NOMO-1 treated with DMSO at 0.1 percent for 48 hours (cell line): ENCODE results near the gene CHRM1.

Source experiments
- DNase-seq: peaks from one replicate; lab custom pipeline; 2025; ENCODE audit not compliant: unreplicated experiment; lab: John Stamatoyannopoulos, UW

CHRM1 gene

GRCh38 chr11:62926680-62927455 lies 5.7 kb upstream of the CHRM1 start:
- DNase-seq = no peak

GRCh38 chr11:62925745-62926679 lies 4.8 kb upstream of the CHRM1 start:
- DNase-seq = no peak

GRCh38 chr11:62925308-62925707 lies 4.1 kb upstream of the CHRM1 start:
- DNase-seq = no peak

GRCh38 chr11:62923601-62924411 lies 2.6 kb upstream of the CHRM1 start:
- DNase-seq = no peak

GRCh38 chr11:62922653-62923431 lies 1.7 kb upstream of the CHRM1 start:
- DNase-seq = no peak

GRCh38 chr11:62922189-62922589 lies 1.0 kb upstream of the CHRM1 start:
- no peak for DNase-seq

GRCh38 chr11:62921573-62922188 lies 518 bp upstream of the CHRM1 start:
- DNase-seq = no peak

- DNase-seq = no peak
Observed at GRCh38 chr11:62919898-62920640, 1.1 kb downstream of the CHRM1 start.

GRCh38 chr11:62919476-62919875 lies 1.7 kb downstream of the CHRM1 start:
- no peak for DNase-seq

GRCh38 chr11:62918531-62918930 lies 2.6 kb downstream of the CHRM1 start:
- no peak for DNase-seq

- DNase-seq = no peak
Observed at GRCh38 chr11:62917906-62918502, 3.2 kb downstream of the CHRM1 start.

- DNase-seq = no peak
Observed at GRCh38 chr11:62914416-62914815, 6.7 kb downstream of the CHRM1 start.

- DNase-seq = no peak
Observed at GRCh38 chr11:62912268-62912667, 8.9 kb downstream of the CHRM1 start.

- DNase-seq = no peak
Observed at GRCh38 chr11:62911137-62912130, 9.7 kb downstream of the CHRM1 start.

- no peak for DNase-seq
Observed at GRCh38 chr11:62910141-62910882, 10.9 kb downstream of the CHRM1 start.

- no peak for DNase-seq
Observed at GRCh38 chr11:62909107-62909894, 11.9 kb downstream of the CHRM1 start.
